Measurements from ENCODE around the gene ACVR2A. TPM values are rescaled to one million over a fixed set of nuclear protein-coding genes. Genes with fewer than 3 reads are reported as not detected.

Gene ACVR2A
- total RNA-seq, 4 donors from 2014 or later: 17.7 to 26.4 (median 19.1) TPM

DNA sequence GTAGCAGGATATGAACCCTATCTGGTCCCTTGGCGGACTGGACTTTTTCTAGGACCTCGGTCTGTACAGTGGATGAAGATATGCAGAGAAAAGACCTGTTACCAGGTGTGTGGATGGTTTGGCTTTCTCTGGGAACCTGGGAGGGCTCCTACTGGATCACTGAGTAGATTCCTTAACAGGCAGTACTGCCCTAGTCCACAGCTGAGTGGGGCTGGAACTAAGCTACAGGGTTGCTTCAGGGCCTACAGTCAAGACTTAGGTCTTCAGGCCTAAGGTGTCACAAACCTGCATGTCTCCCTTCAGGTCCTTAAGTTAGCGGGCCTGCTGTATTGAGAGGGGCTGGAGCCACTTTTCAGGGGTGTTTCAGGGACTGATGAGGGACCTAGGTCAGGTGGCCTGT, 132.8 kb downstream of the ACVR2A start:
- WGBS, 2 donors: 97 to 100% methylated on average over 3 of the region's 3 CpGs
- TF ChIP-seq, protein P1, sequence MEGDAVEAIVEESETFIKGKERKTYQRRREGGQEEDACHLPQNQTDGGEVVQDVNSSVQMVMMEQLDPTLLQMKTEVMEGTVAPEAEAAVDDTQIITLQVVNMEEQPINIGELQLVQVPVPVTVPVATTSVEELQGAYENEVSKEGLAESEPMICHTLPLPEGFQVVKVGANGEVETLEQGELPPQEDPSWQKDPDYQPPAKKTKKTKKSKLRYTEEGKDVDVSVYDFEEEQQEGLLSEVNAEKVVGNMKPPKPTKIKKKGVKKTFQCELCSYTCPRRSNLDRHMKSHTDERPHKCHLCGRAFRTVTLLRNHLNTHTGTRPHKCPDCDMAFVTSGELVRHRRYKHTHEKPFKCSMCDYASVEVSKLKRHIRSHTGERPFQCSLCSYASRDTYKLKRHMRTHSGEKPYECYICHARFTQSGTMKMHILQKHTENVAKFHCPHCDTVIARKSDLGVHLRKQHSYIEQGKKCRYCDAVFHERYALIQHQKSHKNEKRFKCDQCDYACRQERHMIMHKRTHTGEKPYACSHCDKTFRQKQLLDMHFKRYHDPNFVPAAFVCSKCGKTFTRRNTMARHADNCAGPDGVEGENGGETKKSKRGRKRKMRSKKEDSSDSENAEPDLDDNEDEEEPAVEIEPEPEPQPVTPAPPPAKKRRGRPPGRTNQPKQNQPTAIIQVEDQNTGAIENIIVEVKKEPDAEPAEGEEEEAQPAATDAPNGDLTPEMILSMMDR (IDR thresholded peaks at IDR 0.05): no peak
- no peak for TF ChIP-seq EP300 (IDR thresholded peaks at IDR 0.05)
- no peak for TF ChIP-seq POLR2A (IDR thresholded peaks at IDR 0.05)
- H3K4me3 ChIP-seq: no peak overlapping the region

More for the DNA sequence above, 132.8 kb downstream of the ACVR2A start:
- peaks cover 0 to 10% (median 2%) of the 10 kb centered on the region in 4 donors for H3K9me3 ChIP-seq
- H3K27me3 ChIP-seq: no peaks in the 10 kb centered on the region
- peaks cover 0 to 26% (median 3%) of the 10 kb centered on the region in 4 donors for H3K4me1 ChIP-seq
- H3K27ac ChIP-seq: no peak overlapping the region
- H3K36me3 ChIP-seq: peaks cover 0 to 18% (median 0%) of the 10 kb centered on the region in 3 donors
- DNase-seq (ENCODE audit: low spot score in 2 of 2): no peak

Small RNA genes within 50 kb of the gene (small RNA-seq; reads per million reads assigned to genes)
- gene RNU6-1275P: not detected

Other genes starting within 250 kb of the ACVR2A start
- gene ORC4, start 175.7 kb downstream of the ACVR2A start, total RNA-seq: 10 to 100 TPM; 38.7 to 85.0 (median 45.5) TPM
- gene MBD5, start 176.1 kb downstream of the ACVR2A start, total RNA-seq: 10 to 100 TPM; 28.5 to 46.5 (median 40.9) TPM